C4-2B (cell line): ENCODE results near the gene CACNB3.
A peak's percentile ranks its signal among the peaks of the same experiment; 100 is the strongest.

ENCODE experiments used
- H3K27ac ChIP-seq: fragments of 450-650 bp; 2 replicates; pipeline ENCODE4 v1.5.1; 2017
- ZFX ChIP-seq: fragments of 450-650 bp; IDR thresholded peaks from 2 replicates; pipeline ENCODE4 v1.6.1; 2017
- TF ChIP-seq, protein P1 (sequence below): fragments of 450-650 bp; conservative IDR thresholded peaks from 2 replicates; pipeline ENCODE4 v1.5.1; 2017; ENCODE audit warnings: mild to moderate bottlenecking

CACNB3 gene

GRCh38 chr12:48775991-48776649 lies 42.2 kb upstream of the CACNB3 start:
- TF ChIP-seq ZFX = no peak
- TF ChIP-seq, protein P1, sequence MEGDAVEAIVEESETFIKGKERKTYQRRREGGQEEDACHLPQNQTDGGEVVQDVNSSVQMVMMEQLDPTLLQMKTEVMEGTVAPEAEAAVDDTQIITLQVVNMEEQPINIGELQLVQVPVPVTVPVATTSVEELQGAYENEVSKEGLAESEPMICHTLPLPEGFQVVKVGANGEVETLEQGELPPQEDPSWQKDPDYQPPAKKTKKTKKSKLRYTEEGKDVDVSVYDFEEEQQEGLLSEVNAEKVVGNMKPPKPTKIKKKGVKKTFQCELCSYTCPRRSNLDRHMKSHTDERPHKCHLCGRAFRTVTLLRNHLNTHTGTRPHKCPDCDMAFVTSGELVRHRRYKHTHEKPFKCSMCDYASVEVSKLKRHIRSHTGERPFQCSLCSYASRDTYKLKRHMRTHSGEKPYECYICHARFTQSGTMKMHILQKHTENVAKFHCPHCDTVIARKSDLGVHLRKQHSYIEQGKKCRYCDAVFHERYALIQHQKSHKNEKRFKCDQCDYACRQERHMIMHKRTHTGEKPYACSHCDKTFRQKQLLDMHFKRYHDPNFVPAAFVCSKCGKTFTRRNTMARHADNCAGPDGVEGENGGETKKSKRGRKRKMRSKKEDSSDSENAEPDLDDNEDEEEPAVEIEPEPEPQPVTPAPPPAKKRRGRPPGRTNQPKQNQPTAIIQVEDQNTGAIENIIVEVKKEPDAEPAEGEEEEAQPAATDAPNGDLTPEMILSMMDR = no peak
- H3K27ac ChIP-seq = no peak overlapping the region

DNA sequence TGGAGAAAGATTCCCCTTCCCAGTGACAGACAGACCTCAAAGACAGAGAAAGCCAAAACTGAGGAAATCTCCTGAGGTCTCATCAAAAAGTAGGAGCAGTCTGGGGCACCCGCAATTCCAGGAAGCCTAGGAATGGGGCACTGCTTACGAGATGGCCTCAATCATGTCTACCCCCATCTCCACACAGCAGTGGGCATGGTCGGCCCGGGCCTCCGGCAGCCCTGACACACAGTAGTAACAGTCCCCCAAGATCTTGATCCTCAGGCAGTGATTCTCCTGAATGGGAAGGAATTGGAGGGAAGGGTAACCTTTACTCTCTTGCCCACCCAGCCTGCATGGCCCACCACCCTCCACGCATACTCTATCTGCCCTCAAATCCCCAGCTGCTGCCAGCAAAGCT lies 41.3 kb upstream of the CACNB3 start:
- no peak overlapping the region for H3K27ac ChIP-seq
- no peak for TF ChIP-seq ZFX
- TF ChIP-seq, protein P1 = no peak

GRCh38 chr12:48777501-48778400 lies 40.5 kb upstream of the CACNB3 start:
- no peak overlapping the region for H3K27ac ChIP-seq
- TF ChIP-seq, protein P1 = no peak
- TF ChIP-seq ZFX = no peak

DNA sequence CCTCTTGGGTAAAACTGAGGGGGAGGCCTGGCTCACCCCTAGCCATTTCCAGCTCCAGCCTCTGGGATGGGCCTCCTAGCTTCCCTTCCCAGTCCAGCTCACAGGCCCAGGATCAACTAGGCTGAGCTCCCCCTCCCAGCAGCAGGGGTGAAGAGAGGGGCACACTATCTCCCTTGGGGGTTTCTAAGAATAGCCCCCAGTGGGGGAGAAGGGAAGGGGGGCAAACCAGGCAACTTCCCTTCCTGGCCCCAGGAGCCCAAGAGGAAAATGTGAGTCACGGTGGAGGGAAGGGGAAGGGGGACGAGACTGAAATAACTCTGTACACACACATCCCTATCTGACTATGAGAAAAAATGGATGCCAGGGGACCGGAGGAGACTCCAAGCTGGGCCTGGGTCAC lies 38.4 kb upstream of the CACNB3 start:
- peak overlapping the region; percentile 70 for H3K27ac ChIP-seq
- no peak for TF ChIP-seq ZFX
- TF ChIP-seq, protein P1 = no peak

GRCh38 chr12:48780381-48781025 lies 37.8 kb upstream of the CACNB3 start:
- H3K27ac ChIP-seq = peak overlapping the region; percentile 70

DNA sequence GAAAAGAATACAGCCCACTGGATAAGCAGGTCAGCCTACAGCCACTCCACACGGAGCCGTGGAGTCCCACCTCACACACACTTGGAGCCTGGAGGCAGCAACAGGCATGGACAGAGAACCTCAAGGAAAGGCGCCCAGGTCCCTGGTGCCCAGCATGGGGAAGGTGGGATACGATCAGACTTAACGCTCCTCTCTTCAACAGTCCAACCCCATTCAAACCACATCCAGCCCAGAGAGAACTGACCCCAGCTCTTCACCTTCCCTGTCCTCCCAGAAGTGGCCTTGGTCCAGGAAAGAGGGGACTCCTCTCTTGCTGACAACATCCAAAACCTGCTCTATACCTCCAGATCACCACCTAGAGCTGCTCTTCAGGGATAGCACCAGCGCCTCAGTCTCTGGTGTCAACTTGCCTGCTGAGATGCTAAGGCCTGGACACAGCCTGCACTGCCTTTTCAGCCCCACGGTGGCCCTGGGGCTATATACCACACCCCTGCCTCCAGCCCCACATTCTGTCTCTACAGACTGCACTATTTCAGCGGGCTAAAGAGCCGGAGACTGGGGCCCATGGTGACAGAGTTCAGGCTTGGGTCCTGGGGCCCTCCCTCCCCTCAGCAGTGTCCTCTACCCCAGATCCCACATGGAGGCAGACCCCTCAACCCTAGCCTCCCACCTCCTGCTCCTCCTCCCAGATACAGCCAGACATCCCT lies 36.4 kb upstream of the CACNB3 start:
- H3K27ac ChIP-seq = peak overlapping the region; percentile 70

More at GRCh38 chr12:48780381-48781025, 37.8 kb upstream of the CACNB3 start:
- TF ChIP-seq, protein P1 = no peak
- no peak for TF ChIP-seq ZFX

More for the DNA sequence above, 36.4 kb upstream of the CACNB3 start:
- TF ChIP-seq, protein P1 = no peak
- no peak for TF ChIP-seq ZFX
